ENCODE measurements around the gene NKIRAS1.

The NKIRAS1 gene

DNA sequence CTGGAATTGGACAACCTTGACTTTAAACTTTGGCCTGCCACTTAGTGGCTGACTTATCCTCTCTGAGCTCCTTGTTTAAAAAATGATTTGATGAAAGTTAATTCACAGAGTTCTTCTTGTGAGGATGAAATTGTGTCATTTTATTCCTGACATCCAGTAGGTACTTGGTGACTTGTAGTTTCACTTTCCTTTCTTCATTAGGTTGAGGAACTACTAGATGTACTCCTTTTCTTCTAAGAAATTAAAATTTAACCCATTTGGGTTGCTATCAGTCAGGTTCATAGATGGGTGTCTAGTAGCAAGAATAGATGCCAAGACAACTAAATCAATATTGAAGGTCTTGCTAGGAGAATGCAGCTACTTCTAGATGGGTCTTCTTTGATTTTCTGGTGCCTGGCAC lies 33.5 kb upstream of the NKIRAS1 start:
- TF ChIP-seq GLIS3 (CRISPR knock-in tag; IDR thresholded peaks at IDR 0.05) = no peak
- TF ChIP-seq, protein P1, sequence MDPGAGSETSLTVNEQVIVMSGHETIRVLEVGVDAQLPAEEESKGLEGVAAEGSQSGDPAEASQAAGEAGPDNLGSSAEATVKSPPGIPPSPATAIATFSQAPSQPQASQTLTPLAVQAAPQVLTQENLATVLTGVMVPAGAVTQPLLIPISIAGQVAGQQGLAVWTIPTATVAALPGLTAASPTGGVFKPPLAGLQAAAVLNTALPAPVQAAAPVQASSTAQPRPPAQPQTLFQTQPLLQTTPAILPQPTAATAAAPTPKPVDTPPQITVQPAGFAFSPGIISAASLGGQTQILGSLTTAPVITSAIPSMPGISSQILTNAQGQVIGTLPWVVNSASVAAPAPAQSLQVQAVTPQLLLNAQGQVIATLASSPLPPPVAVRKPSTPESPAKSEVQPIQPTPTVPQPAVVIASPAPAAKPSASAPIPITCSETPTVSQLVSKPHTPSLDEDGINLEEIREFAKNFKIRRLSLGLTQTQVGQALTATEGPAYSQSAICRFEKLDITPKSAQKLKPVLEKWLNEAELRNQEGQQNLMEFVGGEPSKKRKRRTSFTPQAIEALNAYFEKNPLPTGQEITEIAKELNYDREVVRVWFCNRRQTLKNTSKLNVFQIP (CRISPR knock-in tag; IDR thresholded peaks at IDR 0.05; ENCODE audit: borderline replicate concordance, low read depth) = no peak
- no peak for TF ChIP-seq ZC3H10 (CRISPR knock-in tag; IDR thresholded peaks at IDR 0.05)
- no peak for TF ChIP-seq ZFP3 (CRISPR knock-in tag; IDR thresholded peaks at IDR 0.05)
- TF ChIP-seq, protein P2, sequence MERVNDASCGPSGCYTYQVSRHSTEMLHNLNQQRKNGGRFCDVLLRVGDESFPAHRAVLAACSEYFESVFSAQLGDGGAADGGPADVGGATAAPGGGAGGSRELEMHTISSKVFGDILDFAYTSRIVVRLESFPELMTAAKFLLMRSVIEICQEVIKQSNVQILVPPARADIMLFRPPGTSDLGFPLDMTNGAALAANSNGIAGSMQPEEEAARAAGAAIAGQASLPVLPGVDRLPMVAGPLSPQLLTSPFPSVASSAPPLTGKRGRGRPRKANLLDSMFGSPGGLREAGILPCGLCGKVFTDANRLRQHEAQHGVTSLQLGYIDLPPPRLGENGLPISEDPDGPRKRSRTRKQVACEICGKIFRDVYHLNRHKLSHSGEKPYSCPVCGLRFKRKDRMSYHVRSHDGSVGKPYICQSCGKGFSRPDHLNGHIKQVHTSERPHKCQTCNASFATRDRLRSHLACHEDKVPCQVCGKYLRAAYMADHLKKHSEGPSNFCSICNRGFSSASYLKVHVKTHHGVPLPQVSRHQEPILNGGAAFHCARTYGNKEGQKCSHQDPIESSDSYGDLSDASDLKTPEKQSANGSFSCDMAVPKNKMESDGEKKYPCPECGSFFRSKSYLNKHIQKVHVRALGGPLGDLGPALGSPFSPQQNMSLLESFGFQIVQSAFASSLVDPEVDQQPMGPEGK (CRISPR knock-in tag; IDR thresholded peaks at IDR 0.05; ENCODE audit: borderline replicate concordance) = no peak
- no peak for TF ChIP-seq ESRRG (CRISPR knock-in tag; IDR thresholded peaks at IDR 0.05)
- TF ChIP-seq TOX (CRISPR knock-in tag; IDR thresholded peaks at IDR 0.05; ENCODE audit: borderline replicate concordance) = no peak
- TF ChIP-seq ZNF8 (CRISPR knock-in tag; IDR thresholded peaks at IDR 0.05) = no peak
- TF ChIP-seq, protein P3, sequence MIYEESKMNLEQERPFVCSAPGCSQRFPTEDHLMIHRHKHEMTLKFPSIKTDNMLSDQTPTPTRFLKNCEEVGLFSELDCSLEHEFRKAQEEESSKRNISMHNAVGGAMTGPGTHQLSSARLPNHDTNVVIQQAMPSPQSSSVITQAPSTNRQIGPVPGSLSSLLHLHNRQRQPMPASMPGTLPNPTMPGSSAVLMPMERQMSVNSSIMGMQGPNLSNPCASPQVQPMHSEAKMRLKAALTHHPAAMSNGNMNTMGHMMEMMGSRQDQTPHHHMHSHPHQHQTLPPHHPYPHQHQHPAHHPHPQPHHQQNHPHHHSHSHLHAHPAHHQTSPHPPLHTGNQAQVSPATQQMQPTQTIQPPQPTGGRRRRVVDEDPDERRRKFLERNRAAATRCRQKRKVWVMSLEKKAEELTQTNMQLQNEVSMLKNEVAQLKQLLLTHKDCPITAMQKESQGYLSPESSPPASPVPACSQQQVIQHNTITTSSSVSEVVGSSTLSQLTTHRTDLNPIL (CRISPR knock-in tag; IDR thresholded peaks at IDR 0.05; ENCODE audit: low read depth) = no peak
- TF ChIP-seq ISL1 (CRISPR knock-in tag; IDR thresholded peaks at IDR 0.05) = no peak
- no peak for TF ChIP-seq ZFP30 (CRISPR knock-in tag; IDR thresholded peaks at IDR 0.05)
- no peak for TF ChIP-seq ZNF565 (CRISPR knock-in tag; conservative IDR thresholded peaks at IDR 0.05; ENCODE audit: low read depth)
- no peak for TF ChIP-seq ZNF70 (CRISPR knock-in tag; IDR thresholded peaks at IDR 0.05)
- no peak for TF ChIP-seq ARNTL (CRISPR knock-in tag; IDR thresholded peaks at IDR 0.05; ENCODE audit: borderline replicate concordance, low read depth)
- TF ChIP-seq TCF4 (CRISPR knock-in tag; IDR thresholded peaks at IDR 0.05; ENCODE audit: borderline replicate concordance) = no peak
- TF ChIP-seq CSDC2 (CRISPR knock-in tag; IDR thresholded peaks at IDR 0.05) = no peak
- TF ChIP-seq RARB (CRISPR knock-in tag; IDR thresholded peaks at IDR 0.05) = no peak
- no peak for TF ChIP-seq PPARA (CRISPR knock-in tag; IDR thresholded peaks at IDR 0.05; ENCODE audit: borderline replicate concordance)
- no peak for TF ChIP-seq CSRNP3 (CRISPR knock-in tag; IDR thresholded peaks at IDR 0.05)
- no peak for ATAC-seq

- TF ChIP-seq BACH2 (CRISPR knock-in tag; IDR thresholded peaks at IDR 0.05; ENCODE audit: borderline replicate concordance) = no peak
- no peak for TF ChIP-seq ZNF70 (CRISPR knock-in tag; IDR thresholded peaks at IDR 0.05)
- ATAC-seq = no peak
Observed at GRCh38 chr3:23949784-23950183, 33.0 kb upstream of the NKIRAS1 start.

GRCh38 chr3:23948761-23949160 lies 32.0 kb upstream of the NKIRAS1 start:
- TF ChIP-seq OSR1 (CRISPR knock-in tag; IDR thresholded peaks at IDR 0.05) (no peak), ISL1 (CRISPR knock-in tag; IDR thresholded peaks at IDR 0.05) (no peak), SNAI2 (CRISPR knock-in tag; IDR thresholded peaks at IDR 0.05) (no peak), TCF4 (CRISPR knock-in tag; IDR thresholded peaks at IDR 0.05; ENCODE audit: borderline replicate concordance) (no peak), ZC3H10 (CRISPR knock-in tag; IDR thresholded peaks at IDR 0.05) (no peak), TOX (CRISPR knock-in tag; IDR thresholded peaks at IDR 0.05; ENCODE audit: borderline replicate concordance) (no peak), TSHZ2 (CRISPR knock-in tag; IDR thresholded peaks at IDR 0.05) (no peak), ARNTL (CRISPR knock-in tag; IDR thresholded peaks at IDR 0.05; ENCODE audit: borderline replicate concordance, low read depth) (no peak), ZFP30 (CRISPR knock-in tag; IDR thresholded peaks at IDR 0.05) (no peak), ZFP3 (CRISPR knock-in tag; IDR thresholded peaks at IDR 0.05) (no peak), GLIS3 (CRISPR knock-in tag; IDR thresholded peaks at IDR 0.05) (no peak), RARB (CRISPR knock-in tag; IDR thresholded peaks at IDR 0.05) (no peak), ESRRG (CRISPR knock-in tag; IDR thresholded peaks at IDR 0.05) (no peak)
- TF ChIP-seq, protein P2 (CRISPR knock-in tag; IDR thresholded peaks at IDR 0.05; ENCODE audit: borderline replicate concordance) = no peak
- no peak for ATAC-seq

Measured in SK-N-SH treated with all-trans-retinoic acid at 6 μM for 48 hours (cell line).